GM18868 (cell line): ENCODE results near the gene HERPUD1.
A peak's percentile ranks its signal among the peaks of the same experiment; 100 is the strongest.
"Not testable (repeated sequence)": the region's sequence is repeated elsewhere in the genome, so short reads cannot be mapped to it uniquely, and the experiment has no call there.

ENCODE experiments used
- ATAC-seq: cut with Tn5 transposase; IDR thresholded peaks from one replicate; pipeline ENCODE4 v1.9.1; 2021; ENCODE audit warnings: mild to moderate bottlenecking, moderate library complexity; ENCODE audit not compliant: unreplicated experiment

The HERPUD1 gene

GRCh38 chr16:56977823-56978430 is 46.0 kb downstream of the HERPUD1 start:
- no peak for ATAC-seq

DNA sequence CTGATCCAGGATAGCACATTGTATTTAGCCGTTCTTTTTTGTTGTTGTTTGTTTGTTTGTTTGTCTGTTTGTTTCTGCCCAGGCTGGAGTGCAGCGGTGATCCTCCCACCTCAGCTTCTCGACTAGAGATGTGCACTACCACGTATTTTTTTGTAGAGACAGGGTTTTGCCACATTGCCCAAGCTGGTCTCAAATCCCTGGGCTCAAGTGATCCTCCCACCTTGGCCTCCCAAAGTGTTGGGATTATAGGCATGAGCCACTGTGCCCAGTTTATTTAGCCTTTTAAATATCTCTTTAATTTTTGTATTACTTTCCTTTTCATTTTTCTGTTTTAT is 48.2 kb downstream of the HERPUD1 start:
- no peak for ATAC-seq

GRCh38 chr16:56980792-56981724 is 49.1 kb downstream of the HERPUD1 start:
- peak; percentile 46 for ATAC-seq

- no peak for ATAC-seq
Measured at GRCh38 chr16:56981729-56982271, 49.9 kb downstream of the HERPUD1 start.

DNA sequence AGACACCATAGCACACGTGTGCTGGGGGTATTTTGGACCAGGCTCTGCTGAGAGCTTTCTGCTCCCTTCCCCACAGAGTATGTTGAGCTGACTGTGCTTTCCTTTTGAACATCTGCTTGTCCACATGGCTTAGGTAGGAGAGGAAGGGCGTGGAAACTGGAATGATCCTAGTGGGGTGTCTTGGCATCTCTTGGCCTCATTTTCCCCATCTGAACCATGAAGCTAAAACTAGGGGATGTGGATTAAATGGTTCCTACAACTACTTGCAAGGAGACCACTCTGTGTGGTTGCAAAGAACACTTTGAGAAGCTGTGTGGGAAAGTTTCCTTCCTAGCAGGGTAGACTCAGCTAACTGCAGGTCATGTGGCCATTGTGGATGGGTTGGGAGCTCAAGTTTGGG is 50.8 kb downstream of the HERPUD1 start:
- ATAC-seq, result no peak

GRCh38 chr16:56983211-56983751 is 51.3 kb downstream of the HERPUD1 start:
- no peak for ATAC-seq

DNA sequence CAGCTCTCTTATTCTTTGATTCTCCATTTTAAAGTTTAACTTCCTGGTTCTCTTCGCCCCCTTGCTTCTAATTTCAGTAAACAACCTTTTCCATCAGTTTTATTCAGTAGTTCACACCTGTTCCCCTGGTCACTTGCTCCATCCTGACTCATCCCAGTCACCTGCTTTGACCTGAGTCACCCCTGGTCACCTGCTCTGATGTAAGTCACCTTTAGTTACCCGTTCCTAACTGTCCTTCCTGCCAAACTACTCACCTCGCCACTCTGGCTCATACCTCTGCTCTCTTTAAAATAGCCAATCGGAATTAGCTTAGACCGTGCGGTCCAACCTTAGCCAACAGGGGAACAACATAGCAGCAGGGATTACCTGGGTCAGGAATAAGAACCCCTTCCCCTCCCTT is 52.7 kb downstream of the HERPUD1 start:
- ATAC-seq, result no peak

DNA sequence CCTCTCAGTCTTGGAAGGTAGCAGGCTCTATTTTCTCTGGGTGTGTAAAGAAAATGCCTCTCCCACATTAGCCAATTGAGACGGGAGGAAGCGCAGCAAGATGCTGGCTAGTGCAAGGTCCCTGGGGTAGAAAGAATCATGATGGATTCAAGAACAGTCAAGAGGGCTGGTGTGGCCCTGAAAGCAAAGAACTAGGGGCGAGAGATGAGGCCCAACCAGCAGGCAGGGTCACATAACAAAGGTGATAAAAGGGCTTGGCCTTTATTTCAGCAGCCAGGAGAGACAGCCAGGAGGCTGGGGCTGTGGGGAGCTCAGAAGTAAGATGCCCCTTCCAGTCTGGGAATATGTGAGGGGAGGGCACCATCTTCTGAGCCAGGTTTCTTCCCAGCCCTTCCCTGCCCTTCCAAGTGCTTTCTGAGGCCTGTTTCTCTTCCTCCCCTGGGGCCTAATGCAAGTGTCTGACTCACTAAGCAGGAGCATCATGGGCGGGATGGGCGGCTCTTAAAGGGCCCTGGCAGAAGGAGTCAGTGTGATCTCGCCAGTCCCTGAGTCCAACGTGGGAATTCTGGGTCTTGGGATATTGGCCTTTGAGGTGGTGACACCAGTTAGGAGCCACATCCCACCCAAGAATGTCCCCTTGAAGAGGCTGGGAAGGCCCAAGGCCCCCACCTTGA is 53.5 kb downstream of the HERPUD1 start:
- no peak for ATAC-seq

- no peak for ATAC-seq
Measured at GRCh38 chr16:56985962-56986360, 54.0 kb downstream of the HERPUD1 start.

DNA sequence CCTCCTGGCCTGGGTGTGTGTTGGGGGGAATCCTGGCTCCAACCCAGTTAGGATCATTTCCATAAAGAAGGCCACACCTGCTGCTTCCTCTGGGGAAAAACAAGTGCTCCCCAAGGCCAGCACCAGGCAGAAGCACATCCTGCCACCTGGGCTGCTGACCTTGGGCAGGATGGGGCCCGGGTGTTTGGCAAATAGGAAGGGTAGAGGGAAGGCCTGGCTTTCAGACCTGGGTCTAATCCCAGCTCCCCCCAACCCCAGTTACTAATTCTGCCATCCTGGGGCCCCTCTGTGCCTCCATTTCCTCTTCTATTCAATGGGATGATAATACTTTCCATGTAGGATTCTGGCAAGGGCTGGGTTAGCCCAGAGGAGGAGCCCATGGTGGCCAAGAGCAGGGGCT is 54.4 kb downstream of the HERPUD1 start:
- ATAC-seq, result no peak

DNA sequence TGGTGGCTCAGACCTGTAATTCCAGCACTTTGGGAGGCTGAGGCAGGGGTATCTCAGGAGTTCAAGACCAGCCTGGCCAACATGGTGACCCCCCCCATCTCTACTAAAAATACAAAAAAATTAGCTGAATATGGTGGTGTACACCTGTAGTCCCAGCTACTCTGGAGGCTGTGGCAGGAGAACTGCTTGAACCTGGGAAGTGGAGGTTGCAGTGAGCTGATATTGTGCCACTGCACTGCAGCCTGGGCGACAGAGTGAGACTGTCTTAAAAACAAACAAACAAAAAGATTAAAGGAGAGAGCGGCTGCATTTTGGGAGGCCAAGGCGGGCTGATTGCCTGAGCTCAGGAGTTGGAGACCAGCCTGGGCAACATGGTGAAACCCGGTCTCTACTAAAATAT is 55.0 kb downstream of the HERPUD1 start:
- ATAC-seq, result not testable (repeated sequence)

DNA sequence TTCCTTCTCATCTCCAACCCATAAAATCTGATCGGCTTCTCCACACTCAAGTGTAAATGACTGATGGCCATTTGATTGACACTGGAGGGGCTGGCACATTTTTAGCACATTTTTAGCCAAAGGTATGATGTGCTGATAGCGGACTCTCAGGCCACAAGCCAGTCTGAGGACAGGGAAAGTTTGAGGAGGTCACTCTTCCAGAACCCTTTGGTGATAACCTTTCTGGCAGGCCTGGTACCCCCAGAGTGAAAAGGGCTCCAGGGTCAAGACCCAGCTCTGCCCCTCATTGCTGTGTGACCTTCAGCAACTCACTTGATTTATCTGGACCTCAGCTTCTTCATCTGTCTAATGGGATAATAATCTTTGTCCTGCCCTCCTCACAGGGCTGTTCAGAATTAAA is 55.8 kb downstream of the HERPUD1 start:
- no peak for ATAC-seq

- ATAC-seq, result no peak
Measured at GRCh38 chr16:56988161-56988947, 56.4 kb downstream of the HERPUD1 start.

DNA sequence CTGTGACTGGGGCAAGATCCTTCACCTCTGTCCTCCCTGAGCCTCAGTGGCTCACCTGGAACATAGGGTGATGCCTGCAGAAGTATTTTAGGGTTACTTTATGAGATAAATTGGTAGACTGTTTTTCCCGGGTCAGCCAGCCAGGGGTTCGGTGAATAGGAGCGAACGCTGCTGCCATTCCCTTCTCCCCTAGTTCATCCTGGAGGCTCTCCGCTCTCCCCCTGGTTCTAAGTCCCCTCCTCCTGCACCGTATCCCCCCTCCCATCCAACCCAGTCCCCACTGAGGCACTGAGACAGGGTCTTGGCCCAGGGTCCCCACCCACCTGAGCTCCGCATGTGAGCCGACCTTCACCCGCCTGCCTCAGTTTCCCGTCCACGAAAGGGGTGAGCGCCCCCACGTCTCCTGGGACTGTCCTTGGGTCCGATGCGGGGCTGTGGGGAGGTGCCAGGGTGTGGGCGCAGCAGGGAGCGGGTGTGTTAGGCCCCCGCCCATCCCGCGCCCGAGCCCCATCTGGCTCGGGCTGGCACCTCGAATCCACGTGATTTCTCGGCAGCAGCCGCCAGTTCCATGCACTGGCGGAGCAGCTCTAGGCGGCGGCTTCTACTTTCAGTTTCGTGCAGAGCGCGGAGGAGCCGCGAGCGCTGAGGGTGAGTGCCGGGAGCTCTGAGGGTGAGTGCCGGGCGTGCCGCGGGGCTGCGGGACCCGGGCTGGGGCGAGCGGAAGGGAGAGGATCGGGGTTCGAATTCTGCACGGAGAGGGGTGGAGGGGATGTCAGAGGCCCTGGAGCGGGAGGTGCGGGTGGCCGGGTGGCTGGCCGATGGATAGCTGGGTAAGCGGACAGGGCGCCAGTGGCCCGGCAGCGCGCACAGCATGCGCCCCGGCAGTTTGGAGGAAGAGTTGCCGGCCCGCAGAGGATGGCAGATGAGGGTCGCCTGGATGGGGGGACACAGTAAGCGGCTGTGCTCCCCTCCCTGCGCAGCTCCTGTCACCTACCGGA is 57.3 kb downstream of the HERPUD1 start, which contains the start of gene NLRC5:
Gene NLRC5 (plus strand): TSS at position 610 of the 998 bp plus-strand sequence. CDS start 31,156 bp downstream, outside the sequence.
- ATAC-seq, result peak; percentile 83

GRCh38 chr16:56989988-56990387 is 58.0 kb downstream of the HERPUD1 start:
- ATAC-seq, result no peak

- no peak for ATAC-seq
Measured at GRCh38 chr16:56990407-56991286, 58.7 kb downstream of the HERPUD1 start.

- ATAC-seq, result not testable (repeated sequence)
Measured at GRCh38 chr16:56992431-56992830, 60.5 kb downstream of the HERPUD1 start.

- ATAC-seq, result no peak
Measured at GRCh38 chr16:56993204-56993603, 61.3 kb downstream of the HERPUD1 start.
